GM18907 (cell line): ENCODE results near the gene RALBP1.

Source experiments
- ATAC-seq: cut with Tn5 transposase; IDR thresholded peaks from one replicate; pipeline ENCODE4 v1.9.1; 2021; ENCODE audit warnings: mild to moderate bottlenecking, moderate library complexity; ENCODE audit not compliant: unreplicated experiment

The RALBP1 gene

GRCh38 chr18:9581667-9582066, 106.4 kb downstream of the RALBP1 start:
- ATAC-seq = no peak

GRCh38 chr18:9586814-9587213, 111.5 kb downstream of the RALBP1 start:
- ATAC-seq = no peak
